ENCODE data around the gene LYSMD1.

DNA sequence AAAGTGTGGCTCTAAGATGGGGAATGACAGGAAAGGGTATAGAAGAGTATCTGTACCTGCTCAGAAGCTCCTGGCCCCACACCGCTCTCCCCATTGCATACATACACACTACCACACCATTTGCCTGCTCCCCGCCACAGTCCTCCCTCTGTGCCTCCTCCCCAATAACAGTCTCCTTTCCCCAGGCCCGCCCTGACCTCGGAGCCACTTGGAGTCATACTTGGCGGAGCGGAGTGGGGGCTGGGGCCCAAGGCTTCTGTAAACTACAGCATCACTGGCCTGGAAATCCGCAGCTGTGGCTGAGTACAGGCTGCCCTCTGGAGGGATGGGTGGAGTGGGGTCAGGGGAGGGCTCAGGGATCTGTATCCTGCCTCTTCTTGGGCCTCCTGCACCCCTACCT lies 27.9 kb downstream of the LYSMD1 start:
- TF ChIP-seq, protein P1, sequence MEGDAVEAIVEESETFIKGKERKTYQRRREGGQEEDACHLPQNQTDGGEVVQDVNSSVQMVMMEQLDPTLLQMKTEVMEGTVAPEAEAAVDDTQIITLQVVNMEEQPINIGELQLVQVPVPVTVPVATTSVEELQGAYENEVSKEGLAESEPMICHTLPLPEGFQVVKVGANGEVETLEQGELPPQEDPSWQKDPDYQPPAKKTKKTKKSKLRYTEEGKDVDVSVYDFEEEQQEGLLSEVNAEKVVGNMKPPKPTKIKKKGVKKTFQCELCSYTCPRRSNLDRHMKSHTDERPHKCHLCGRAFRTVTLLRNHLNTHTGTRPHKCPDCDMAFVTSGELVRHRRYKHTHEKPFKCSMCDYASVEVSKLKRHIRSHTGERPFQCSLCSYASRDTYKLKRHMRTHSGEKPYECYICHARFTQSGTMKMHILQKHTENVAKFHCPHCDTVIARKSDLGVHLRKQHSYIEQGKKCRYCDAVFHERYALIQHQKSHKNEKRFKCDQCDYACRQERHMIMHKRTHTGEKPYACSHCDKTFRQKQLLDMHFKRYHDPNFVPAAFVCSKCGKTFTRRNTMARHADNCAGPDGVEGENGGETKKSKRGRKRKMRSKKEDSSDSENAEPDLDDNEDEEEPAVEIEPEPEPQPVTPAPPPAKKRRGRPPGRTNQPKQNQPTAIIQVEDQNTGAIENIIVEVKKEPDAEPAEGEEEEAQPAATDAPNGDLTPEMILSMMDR (IDR thresholded peaks at IDR 0.05) = no peak
- TF ChIP-seq EP300 (IDR thresholded peaks at IDR 0.05) = no peak
